SK-N-SH treated with all-trans-retinoic acid at 6 μM for 48 hours (cell line): ENCODE results near the gene RNF213.

Source experiments
- ARNTL ChIP-seq: fragments of 450-650 bp; formaldehyde crosslinking; IDR thresholded peaks from 2 replicates; pipeline ENCODE4 v1.5.0; 2020; ENCODE audit warnings: low read depth, mild to moderate bottlenecking, moderate library complexity, borderline replicate concordance
- ZNF70 ChIP-seq: fragments of 450-650 bp; formaldehyde crosslinking; IDR thresholded peaks from 2 replicates; pipeline ENCODE4 v1.5.0; 2020; ENCODE audit warnings: mild to moderate bottlenecking, moderate library complexity
- ZNF8 ChIP-seq: fragments of 450-650 bp; formaldehyde crosslinking; IDR thresholded peaks from 2 replicates; pipeline ENCODE4 v1.5.0; 2020; ENCODE audit warnings: mild to moderate bottlenecking, moderate library complexity

DNA sequence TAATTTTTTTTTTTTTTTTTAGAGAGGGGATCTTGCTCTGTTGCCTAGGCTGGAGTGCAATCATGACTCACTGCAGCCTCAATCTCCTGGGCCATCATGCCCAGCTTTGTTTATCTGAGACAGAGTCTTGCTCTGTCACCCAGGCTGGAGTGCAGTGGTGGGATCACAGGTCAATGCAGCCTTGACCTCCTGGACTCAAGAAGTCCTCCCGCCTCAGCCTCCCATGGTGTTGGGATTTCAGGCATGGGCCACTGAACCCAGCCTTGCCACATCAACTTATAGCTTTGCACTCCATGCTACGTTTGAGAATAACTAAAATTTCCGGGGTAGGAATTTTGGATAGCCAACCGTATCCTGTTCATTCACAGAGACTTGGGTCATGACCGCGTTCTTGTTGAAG lies 30.6 kb downstream of the RNF213 start:
- TF ChIP-seq ZNF70 (CRISPR knock-in tag): no peak
- TF ChIP-seq ZNF8 (CRISPR knock-in tag): no peak
- no peak for TF ChIP-seq ARNTL
